Anterior cingulate cortex (tissue), 58 donors: ENCODE measurements around the gene UBE2Z.
"Not testable (repeated sequence)": the region's sequence is repeated elsewhere in the genome, so short reads cannot be mapped to it uniquely, and the experiment has no call there.

Experiments used
- DNase-seq, 58 donors: peaks; one replicate each; lab custom pipeline; 2025; lab: John Stamatoyannopoulos, UW

The UBE2Z gene

GRCh38 chr17:48908047-48908843 lies at the start of gene UBE2Z:
TSS of gene UBE2Z (plus strand) at chr17:48908407. CDS start at chr17:48908504, 97 bp downstream.
- peak; percentile 57 to 98 (median 95) for DNase-seq

GRCh38 chr17:48860034-48860433 lies 48.2 kb upstream of the UBE2Z start:
- no peak for DNase-seq

- DNase-seq = no peak
These were observed 47.8 kb upstream of the UBE2Z start for GRCh38 chr17:48860456-48860855.

GRCh38 chr17:48868916-48869500 lies 39.2 kb upstream of the UBE2Z start:
- DNase-seq = no peak

- DNase-seq = no peak
These were observed 38.3 kb upstream of the UBE2Z start for GRCh38 chr17:48869821-48870318.

- no peak for DNase-seq
These were observed 37.1 kb upstream of the UBE2Z start for GRCh38 chr17:48871035-48871550.

GRCh38 chr17:48871551-48872351 lies 36.5 kb upstream of the UBE2Z start:
- DNase-seq = no peak

- DNase-seq = not testable (repeated sequence)
These were observed 35.8 kb upstream of the UBE2Z start for GRCh38 chr17:48872409-48872808.

- DNase-seq = no peak
These were observed 35.0 kb upstream of the UBE2Z start for GRCh38 chr17:48873209-48873608.

- no peak for DNase-seq
These were observed 34.3 kb upstream of the UBE2Z start for GRCh38 chr17:48873696-48874443.

- DNase-seq = peak in 33 of 58 donors; percentile 1 to 45 (median 8)
These were observed 29.0 kb upstream of the UBE2Z start for GRCh38 chr17:48878920-48879898.

GRCh38 chr17:48882272-48882671 lies 25.9 kb upstream of the UBE2Z start:
- no peak for DNase-seq

GRCh38 chr17:48883171-48883570 lies 25.0 kb upstream of the UBE2Z start:
- DNase-seq = no peak

- DNase-seq = no peak
These were observed 18.1 kb upstream of the UBE2Z start for GRCh38 chr17:48890086-48890485.

GRCh38 chr17:48892940-48893645 lies 15.1 kb upstream of the UBE2Z start:
- peak in 1 of 58 donors; percentile 6 for DNase-seq

GRCh38 chr17:48893646-48894508 lies 14.3 kb upstream of the UBE2Z start:
- no peak for DNase-seq

- no peak for DNase-seq
These were observed 13.3 kb upstream of the UBE2Z start for GRCh38 chr17:48894886-48895285.
